Frontal cortex (tissue), 4 donors: ENCODE results near the gene STARD3. TPM values are rescaled to one million over a fixed set of nuclear protein-coding genes. Genes with fewer than 3 reads are reported as not detected.

Experiments used
- DNase-seq, 2 donors: peaks; one replicate each; pipeline ENCODE4 v3.0.0; 2012; ENCODE audit warnings: low spot score in 2 of 2
- FAIRE-seq: peaks from 2 replicates; lab custom pipeline; 2012; peaks lifted over from hg19 to GRCh38; lab: Jason Lieb, UNC
- total RNA-seq: library from RNA; depleted of rRNA; stranded (reverse); fragments of >200 nt; gene quantifications from one replicate; pipeline ENCODE4 v1.2.3, GENCODE V29; 2014
- donor health status: control.
- donor health status: control.
- donor health status: control.

STARD3 gene
- total RNA-seq, 1 donor from 2014 or later = 17.5 TPM

GRCh38 chr17:39603304-39604016 lies 33.5 kb upstream of the STARD3 start:
- DNase-seq (no peak), FAIRE-seq (no peak)

- no peak for DNase-seq
These were observed 31.9 kb upstream of the STARD3 start for GRCh38 chr17:39604911-39605491.

GRCh38 chr17:39605492-39606433 lies 31.2 kb upstream of the STARD3 start:
- FAIRE-seq (no peak), DNase-seq (no peak)

More at GRCh38 chr17:39604911-39605491, 31.9 kb upstream of the STARD3 start:
- no peak for FAIRE-seq

- DNase-seq (no peak), FAIRE-seq (no peak)
These were observed 30.4 kb upstream of the STARD3 start for GRCh38 chr17:39606434-39607056.

GRCh38 chr17:39607057-39607850 lies 29.7 kb upstream of the STARD3 start:
- FAIRE-seq = no peak

GRCh38 chr17:39607851-39608130 lies 29.2 kb upstream of the STARD3 start, which contains the start of gene NEUROD2:
NEUROD2 (minus strand) TSS chr17:39607920; CDS start chr17:39606599, 1,321 bp downstream.
- no peak for DNase-seq
- no peak for FAIRE-seq

More at GRCh38 chr17:39607057-39607850, 29.7 kb upstream of the STARD3 start:
- DNase-seq = no peak

- FAIRE-seq (no peak), DNase-seq (no peak)
These were observed 28.6 kb upstream of the STARD3 start for GRCh38 chr17:39608142-39608981.

GRCh38 chr17:39609416-39610025 lies 27.4 kb upstream of the STARD3 start:
- no peak for FAIRE-seq
- no peak for DNase-seq

- no peak for FAIRE-seq
- no peak for DNase-seq
These were observed 25.4 kb upstream of the STARD3 start for GRCh38 chr17:39611401-39612112.

GRCh38 chr17:39612291-39612894 lies 24.6 kb upstream of the STARD3 start:
- DNase-seq (no peak), FAIRE-seq (no peak)

- FAIRE-seq (no peak), DNase-seq (no peak)
These were observed 23.9 kb upstream of the STARD3 start for GRCh38 chr17:39612935-39613464.

- no peak for DNase-seq
- no peak for FAIRE-seq
These were observed 22.3 kb upstream of the STARD3 start for GRCh38 chr17:39614545-39615157.

GRCh38 chr17:39615434-39615833 lies 21.5 kb upstream of the STARD3 start:
- no peak for FAIRE-seq

GRCh38 chr17:39617100-39617445 lies 19.9 kb upstream of the STARD3 start:
- FAIRE-seq (no peak), DNase-seq (no peak)

More at GRCh38 chr17:39615434-39615833, 21.5 kb upstream of the STARD3 start:
- DNase-seq = no peak

- DNase-seq (peak; percentile 81 to 83), FAIRE-seq (no peak)
These were observed 19.3 kb upstream of the STARD3 start for GRCh38 chr17:39617446-39618245.
